GM19023 (cell line): ENCODE data around the gene EIF3D.
"Not testable (repeated sequence)": the region's sequence is repeated elsewhere in the genome, so short reads cannot be mapped to it uniquely, and the experiment has no call there.

Source experiments
- ATAC-seq: cut with Tn5 transposase; IDR thresholded peaks from one replicate; pipeline ENCODE4 v1.9.1; 2021; ENCODE audit warnings: mild to moderate bottlenecking, moderate library complexity; ENCODE audit not compliant: unreplicated experiment

The EIF3D gene

GRCh38 chr22:36550701-36551495, 21.9 kb upstream of the EIF3D start:
- no peak for ATAC-seq

GRCh38 chr22:36549033-36549432, 20.1 kb upstream of the EIF3D start:
- no peak for ATAC-seq

- no peak for ATAC-seq
Observed at GRCh38 chr22:36548606-36549005, 19.6 kb upstream of the EIF3D start.

- no peak for ATAC-seq
Observed at GRCh38 chr22:36546932-36547331, 18.0 kb upstream of the EIF3D start.

- no peak for ATAC-seq
Observed at GRCh38 chr22:36546092-36546804, 17.3 kb upstream of the EIF3D start.

- no peak for ATAC-seq
Observed at GRCh38 chr22:36544107-36544620, 15.2 kb upstream of the EIF3D start.

- no peak for ATAC-seq
Observed at GRCh38 chr22:36541831-36542411, 13.0 kb upstream of the EIF3D start.

GRCh38 chr22:36540867-36541642, 12.1 kb upstream of the EIF3D start:
- no peak for ATAC-seq

- ATAC-seq, result no peak
Observed at GRCh38 chr22:36538529-36538928, 9.6 kb upstream of the EIF3D start.

- ATAC-seq, result no peak
Observed at GRCh38 chr22:36536717-36537116, 7.8 kb upstream of the EIF3D start.

GRCh38 chr22:36533320-36533719, 4.4 kb upstream of the EIF3D start:
- ATAC-seq, result not testable (repeated sequence)

GRCh38 chr22:36532466-36532865, 3.5 kb upstream of the EIF3D start:
- no peak for ATAC-seq

- ATAC-seq, result no peak
Observed at GRCh38 chr22:36528341-36528740, 625 bp downstream of the EIF3D start.

- ATAC-seq, result no peak
Observed at GRCh38 chr22:36522662-36523061, 6.3 kb downstream of the EIF3D start.

- ATAC-seq, result no peak
Observed at GRCh38 chr22:36520423-36520822, 8.5 kb downstream of the EIF3D start.

GRCh38 chr22:36519906-36520305, 9.1 kb downstream of the EIF3D start:
- not testable (repeated sequence) for ATAC-seq

- no peak for ATAC-seq
Observed at GRCh38 chr22:36514766-36515165, 14.2 kb downstream of the EIF3D start.

- ATAC-seq, result no peak
Observed at GRCh38 chr22:36512991-36513390, 16.0 kb downstream of the EIF3D start.

GRCh38 chr22:36512333-36512732, 16.6 kb downstream of the EIF3D start:
- ATAC-seq, result no peak

GRCh38 chr22:36510966-36511881, 17.7 kb downstream of the EIF3D start:
- no peak for ATAC-seq
